NCI-H1436 treated with DMSO at 0.1 percent for 48 hours (cell line): Measurements from ENCODE around the gene ORM1.
"Not testable (repeated sequence)": the region's sequence is repeated elsewhere in the genome, so short reads cannot be mapped to it uniquely, and the experiment has no call there.

Experiments used
- DNase-seq: peaks from one replicate; lab custom pipeline; 2025; lab: John Stamatoyannopoulos, UW

ORM1 gene

GRCh38 chr9:114325684-114326254 is 2.9 kb downstream of the ORM1 start:
- DNase-seq, result not testable (repeated sequence)

- DNase-seq, result no peak
These were observed 4.9 kb downstream of the ORM1 start for GRCh38 chr9:114327749-114328148.

- DNase-seq, result not testable (repeated sequence)
These were observed 5.5 kb downstream of the ORM1 start for GRCh38 chr9:114328357-114328820.

- DNase-seq, result not testable (repeated sequence)
These were observed 6.2 kb downstream of the ORM1 start for GRCh38 chr9:114328937-114329624.

GRCh38 chr9:114329625-114330022 is 6.7 kb downstream of the ORM1 start, which contains the start of gene ORM2:
ORM2 (plus strand) TSS chr9:114329869; CDS start chr9:114329905, 36 bp downstream.
- not testable (repeated sequence) for DNase-seq

GRCh38 chr9:114330636-114331035 is 7.7 kb downstream of the ORM1 start:
- DNase-seq, result no peak

- not testable (repeated sequence) for DNase-seq
These were observed 8.6 kb downstream of the ORM1 start for GRCh38 chr9:114331229-114332195.

- DNase-seq, result not testable (repeated sequence)
These were observed 9.7 kb downstream of the ORM1 start for GRCh38 chr9:114332474-114333040.

GRCh38 chr9:114333718-114334117 is 10.8 kb downstream of the ORM1 start:
- DNase-seq, result not testable (repeated sequence)

- DNase-seq, result no peak
These were observed 11.6 kb downstream of the ORM1 start for GRCh38 chr9:114334490-114334889.

- no peak for DNase-seq
These were observed 12.8 kb downstream of the ORM1 start for GRCh38 chr9:114335745-114336144.

- DNase-seq, result no peak
These were observed 13.3 kb downstream of the ORM1 start for GRCh38 chr9:114336157-114336556.

- no peak for DNase-seq
These were observed 13.9 kb downstream of the ORM1 start for GRCh38 chr9:114336699-114337395.

GRCh38 chr9:114338187-114338586 is 15.3 kb downstream of the ORM1 start:
- DNase-seq, result no peak

GRCh38 chr9:114339130-114339908 is 16.4 kb downstream of the ORM1 start:
- no peak for DNase-seq

- no peak for DNase-seq
These were observed 18.4 kb downstream of the ORM1 start for GRCh38 chr9:114341152-114341830.

- no peak for DNase-seq
These were observed 19.1 kb downstream of the ORM1 start for GRCh38 chr9:114341991-114342390.

- DNase-seq, result no peak
These were observed 20.0 kb downstream of the ORM1 start for GRCh38 chr9:114342755-114343440.

- no peak for DNase-seq
These were observed 20.7 kb downstream of the ORM1 start for GRCh38 chr9:114343471-114344187.
